Stimulated activated CD4-positive, alpha-beta T cell treated with anti-CD3 and anti-CD28 coated beads, Interleukin-4, amount 100 ng/mL, for 1 hour (primary cell): ENCODE results near the gene FXYD5.
"Not testable (repeated sequence)": the region's sequence is repeated elsewhere in the genome, so short reads cannot be mapped to it uniquely, and the experiment has no call there.

Experiments
- DNase-seq: peaks from one replicate; pipeline ENCODE4 v3.0.0-alpha.2; 2020

Gene FXYD5

DNA sequence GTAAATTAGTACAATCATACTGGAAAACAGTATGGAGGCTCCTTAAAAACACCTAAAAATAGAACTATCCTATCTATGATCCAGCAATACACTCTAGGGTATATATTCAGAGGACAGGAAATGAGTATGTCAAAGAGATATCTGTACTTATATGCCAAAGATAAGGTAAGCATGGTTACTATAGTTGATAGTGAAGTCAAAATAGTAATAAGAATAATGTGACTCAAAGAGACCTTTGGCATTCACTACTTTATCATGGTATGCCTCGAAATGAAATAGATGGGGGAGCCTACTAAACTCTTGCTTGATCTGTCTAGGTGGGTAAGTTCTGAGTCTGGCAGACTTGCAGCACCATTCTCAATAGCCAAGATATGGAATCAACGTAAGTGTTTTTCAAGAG, 30.3 kb downstream of the FXYD5 start:
- DNase-seq: no peak

GRCh38 chr19:35194012-35194984, 39.8 kb downstream of the FXYD5 start:
- DNase-seq: no peak

GRCh38 chr19:35195830-35196229, 41.3 kb downstream of the FXYD5 start:
- no peak for DNase-seq

GRCh38 chr19:35196861-35197260, 42.3 kb downstream of the FXYD5 start:
- not testable (repeated sequence) for DNase-seq

- DNase-seq: no peak
Measured at GRCh38 chr19:35199481-35199880, 44.9 kb downstream of the FXYD5 start.

GRCh38 chr19:35202722-35203688, 48.5 kb downstream of the FXYD5 start:
- DNase-seq: no peak

DNA sequence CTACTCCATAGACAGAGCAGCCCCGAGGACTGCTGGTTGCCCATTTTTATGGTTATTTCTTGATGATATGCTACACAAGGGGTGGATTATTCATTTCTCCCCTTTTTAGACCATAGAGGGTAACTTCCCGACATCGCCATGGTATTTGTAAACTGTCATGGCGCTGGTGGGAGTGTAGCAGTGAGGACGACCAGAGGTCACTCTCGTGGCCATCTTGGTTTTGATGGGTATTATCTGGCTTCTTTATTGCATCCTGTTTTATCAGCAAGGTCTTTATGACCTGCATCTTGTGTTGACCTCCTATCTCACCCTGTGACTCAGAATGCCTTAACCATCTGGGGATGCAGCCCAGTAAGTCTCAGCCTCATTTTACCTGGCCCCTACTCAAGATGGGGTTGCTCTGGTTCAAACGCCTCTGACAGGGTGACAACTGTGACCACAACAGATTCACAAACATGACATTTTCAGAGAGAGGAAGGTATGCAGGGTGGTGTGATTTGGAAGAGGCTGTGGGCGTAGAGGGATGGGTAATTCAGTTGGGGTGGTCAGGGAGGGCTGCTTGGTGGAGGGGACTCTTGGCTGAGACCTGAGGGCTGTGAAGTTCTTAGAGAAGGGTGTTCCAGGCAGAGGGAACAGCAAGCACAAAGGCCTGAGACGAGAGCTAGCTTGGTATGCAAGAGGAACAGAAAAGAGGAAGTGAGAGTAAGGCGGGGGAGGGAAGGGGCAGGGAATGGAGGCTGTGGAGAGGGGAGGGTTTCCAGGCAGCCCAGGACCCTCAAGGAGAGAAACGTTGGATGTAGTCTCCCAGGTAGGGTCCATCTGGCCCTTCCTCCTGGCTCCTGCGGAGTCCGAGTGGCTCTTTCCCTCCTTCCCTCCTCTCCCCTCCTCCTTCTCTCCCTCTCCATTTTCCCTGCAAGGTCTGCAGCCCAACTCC, 50.5 kb downstream of the FXYD5 start:
- no peak for DNase-seq

DNA sequence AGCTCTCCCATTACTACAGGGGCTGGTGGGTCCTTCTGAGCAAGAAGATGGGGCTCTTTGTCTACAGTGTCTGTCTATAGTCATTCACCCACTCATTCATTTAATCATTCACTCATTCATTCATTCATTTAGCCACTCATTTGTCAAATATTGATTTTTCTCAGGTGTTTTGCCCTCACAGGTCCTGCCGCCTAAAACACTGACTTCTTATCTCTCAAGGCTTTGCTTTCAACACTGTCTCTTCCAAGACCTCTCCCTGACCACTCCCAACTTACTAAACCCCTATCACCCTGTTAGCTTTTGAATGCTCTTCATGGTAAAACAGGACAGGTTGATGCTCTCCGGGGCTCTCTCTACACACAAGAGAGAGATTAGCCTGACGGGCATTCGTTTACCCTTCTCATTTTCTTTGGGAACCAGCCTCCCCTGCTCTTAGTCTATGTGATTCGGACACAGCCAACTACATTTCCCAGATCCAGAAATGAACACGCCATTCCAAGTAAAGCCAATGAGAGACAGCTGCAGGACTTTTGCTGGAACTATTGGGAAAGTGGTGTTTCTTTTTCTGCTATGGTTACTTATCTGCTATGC, 51.3 kb downstream of the FXYD5 start:
- no peak for DNase-seq

DNA sequence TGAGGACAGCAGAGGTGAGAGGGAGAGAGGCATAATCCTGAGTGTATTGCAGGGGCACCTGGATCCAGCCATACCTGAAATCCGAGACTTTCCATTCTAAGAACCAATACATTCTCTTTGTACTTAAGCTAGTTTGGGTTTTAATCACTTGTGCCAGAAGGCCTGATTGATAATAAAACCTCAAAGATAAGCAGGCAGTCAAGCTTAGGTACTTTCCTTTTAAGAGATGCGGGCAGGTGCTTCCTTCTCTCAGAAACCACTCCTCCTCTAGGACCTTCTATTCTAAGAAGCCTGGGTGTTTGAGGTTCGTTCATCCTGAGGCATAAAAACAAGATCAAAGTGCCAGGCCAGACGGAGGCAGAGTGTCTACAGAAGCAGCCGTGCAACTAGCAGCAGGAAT, 51.8 kb downstream of the FXYD5 start:
- DNase-seq: no peak

DNA sequence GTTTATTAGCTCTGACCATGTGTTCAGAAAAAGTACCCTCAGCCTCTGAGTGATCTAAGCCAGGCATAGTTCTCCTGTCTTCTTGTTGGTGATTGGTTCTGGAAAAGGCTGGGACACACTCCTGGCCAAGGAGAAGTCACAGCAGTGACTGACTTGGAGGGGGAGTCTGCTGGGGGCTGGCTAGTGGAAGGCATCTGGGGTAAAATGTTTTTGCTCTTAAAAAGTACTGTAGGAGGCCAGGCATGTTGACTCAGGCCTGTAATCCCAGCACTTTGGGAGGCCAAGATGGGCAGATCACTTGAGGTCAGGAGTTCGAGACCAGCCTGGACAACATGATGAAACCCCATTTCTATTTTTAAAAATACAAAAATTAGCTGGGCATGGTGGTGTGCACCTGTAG, 52.3 kb downstream of the FXYD5 start:
- no peak for DNase-seq

DNA sequence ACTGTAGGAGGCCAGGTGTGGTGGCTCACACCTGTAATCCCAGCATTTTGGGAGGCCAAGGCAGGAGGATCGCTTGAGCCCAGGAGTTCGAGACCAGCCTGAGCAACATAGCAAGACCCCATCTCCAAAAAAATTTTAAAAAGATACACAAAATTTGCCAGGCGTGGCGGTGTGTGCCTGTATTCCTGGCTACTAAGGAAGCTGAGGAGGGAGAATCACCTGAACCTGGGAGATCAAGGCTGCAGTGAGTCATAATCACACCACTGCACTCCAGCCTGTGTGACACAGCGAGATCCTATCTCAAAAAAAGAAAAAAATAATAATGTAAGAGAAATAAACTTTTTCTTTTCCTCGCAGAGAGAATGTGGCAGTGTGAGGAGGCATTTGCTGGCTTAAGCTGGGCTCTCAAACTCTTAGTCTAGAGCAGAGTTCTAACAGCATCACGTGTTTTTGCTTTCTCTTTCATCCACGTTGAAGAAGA, 52.9 kb downstream of the FXYD5 start:
- DNase-seq: no peak

- DNase-seq: no peak
Measured at GRCh38 chr19:35208121-35208520, 53.6 kb downstream of the FXYD5 start.

GRCh38 chr19:35209646-35210045, 55.1 kb downstream of the FXYD5 start:
- DNase-seq: no peak

DNA sequence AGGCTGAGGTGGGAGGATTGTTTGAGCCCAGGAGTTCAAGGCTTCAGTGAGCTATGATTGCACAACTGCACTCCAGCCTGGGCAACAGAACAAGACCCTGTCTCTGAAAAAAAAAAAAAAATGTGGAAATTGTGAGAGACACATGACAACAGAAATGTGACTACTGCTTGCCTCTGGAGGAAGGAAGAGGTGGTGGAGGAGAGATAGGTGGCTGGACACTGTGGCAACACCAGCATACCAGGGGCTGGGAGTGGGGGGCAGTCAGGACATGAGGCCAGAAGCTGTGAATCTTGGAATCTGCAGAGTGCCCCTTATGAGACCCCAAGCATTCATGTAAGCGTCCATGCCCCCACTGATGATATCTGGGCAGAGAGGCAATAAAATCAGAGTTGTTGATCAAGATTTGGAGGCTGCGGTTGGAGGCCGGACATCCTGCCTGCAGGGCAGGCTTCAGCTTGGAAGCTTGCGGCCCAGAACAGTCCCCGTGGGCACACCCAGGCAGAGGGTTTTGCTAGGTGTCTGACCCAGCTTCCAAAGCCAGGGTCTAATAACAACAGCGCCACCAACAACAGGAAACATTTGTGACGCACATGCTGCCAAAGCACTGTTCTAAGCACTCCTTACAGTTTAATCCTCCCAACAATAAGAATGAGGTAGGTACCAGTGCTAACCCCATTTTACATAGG, 57.2 kb downstream of the FXYD5 start:
- DNase-seq: peak; percentile 34

- no peak for DNase-seq
Measured at GRCh38 chr19:35212241-35212640, 57.7 kb downstream of the FXYD5 start.

GRCh38 chr19:35213663-35214632, 59.4 kb downstream of the FXYD5 start:
- DNase-seq: peak; percentile 57

DNA sequence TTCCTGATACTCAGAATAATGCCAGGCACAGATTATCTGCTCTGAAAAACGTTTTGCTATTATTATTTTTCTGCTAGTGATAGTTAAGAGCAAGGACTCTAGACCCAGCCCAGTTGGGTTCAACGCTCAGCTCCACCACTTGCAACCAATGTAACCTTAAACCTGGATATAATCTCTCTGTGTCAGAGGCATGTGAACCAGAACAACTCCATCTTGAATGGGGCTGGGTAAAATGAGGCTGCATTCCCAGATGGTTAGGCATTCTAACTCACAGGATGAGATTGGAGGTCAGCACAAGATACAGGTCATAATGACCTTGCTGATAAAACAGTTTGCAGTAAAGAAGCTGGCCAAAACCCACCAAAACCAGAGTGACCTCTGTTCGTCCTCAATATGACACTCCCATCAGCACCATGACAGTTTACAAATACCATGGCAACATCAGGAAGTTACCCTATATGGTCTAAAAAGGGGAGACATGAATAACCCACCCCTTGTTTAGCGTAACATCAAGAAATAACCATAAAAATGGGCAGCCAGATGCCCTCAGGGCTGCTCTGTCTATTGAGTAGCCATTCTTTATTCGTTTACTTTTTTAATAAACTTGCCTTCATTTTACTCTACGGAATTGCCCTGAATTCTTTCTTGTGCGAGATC, 60.4 kb downstream of the FXYD5 start:
- DNase-seq: no peak

DNA sequence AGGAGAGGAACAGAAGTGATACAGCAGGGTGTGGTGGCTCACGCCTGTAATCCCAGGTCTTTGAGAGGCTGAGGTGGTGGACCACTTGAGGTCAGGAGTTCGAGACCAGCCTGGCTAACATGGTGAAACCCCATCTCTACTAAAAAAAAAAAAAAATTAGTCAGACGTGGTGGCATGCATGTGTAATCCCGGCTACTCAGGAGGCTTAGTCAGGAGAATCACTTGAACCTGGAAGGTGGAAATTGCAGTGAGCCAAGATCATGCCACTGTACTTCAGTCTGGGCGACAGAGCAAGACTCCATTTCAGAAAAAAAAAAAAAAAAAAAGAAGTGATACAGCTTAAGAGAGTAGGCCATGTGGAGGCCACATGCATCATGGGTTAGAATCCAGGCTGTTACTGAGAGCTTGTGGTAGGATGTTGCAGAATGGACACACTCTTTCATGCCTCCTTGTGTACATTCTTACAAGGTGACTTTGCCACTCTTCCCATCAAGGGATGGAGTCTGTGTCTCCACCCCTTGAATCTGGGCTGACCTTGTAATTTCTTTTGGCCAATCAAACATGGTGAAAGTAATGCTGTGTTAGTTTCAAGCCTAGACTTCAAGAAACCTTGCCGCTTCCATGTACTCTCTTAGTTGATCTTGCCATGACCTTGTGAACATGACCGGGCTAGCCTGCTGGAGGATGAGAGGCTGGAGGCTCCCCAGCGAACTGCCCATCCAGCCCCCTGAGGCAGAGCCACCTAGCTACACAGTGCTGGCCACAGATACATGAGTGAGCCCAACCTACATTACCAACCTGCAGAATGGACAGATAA, 61.7 kb downstream of the FXYD5 start:
- DNase-seq: no peak
